ENCODE measurements around the gene NAGS. TPM values are rescaled to one million over a fixed set of nuclear protein-coding genes. Genes with fewer than 3 reads are reported as not detected.
A peak's percentile ranks its signal among the peaks of the same experiment; 100 is the strongest.

Gene NAGS
- total RNA-seq, 1 donor from 2014 or later: 0.93 TPM

GRCh38 chr17:44022246-44022645 is 17.8 kb downstream of the NAGS start:
- H3K9me3 Mint-ChIP-seq: no peaks in the 10 kb centered on the region
- H3K27ac Mint-ChIP-seq (ENCODE audit: unreplicated experiment): no peak overlapping the region
- H3K4me1 Mint-ChIP-seq: no peaks in the 10 kb centered on the region
- no peak for DNase-seq (ENCODE audit: low read depth, low spot score)
- TF ChIP-seq CTCF (conservative IDR thresholded peaks at IDR 0.05): no peak
- no peaks in the 10 kb centered on the region for H3K36me3 Mint-ChIP-seq (ENCODE audit: low read depth)
- H3K27me3 Mint-ChIP-seq (ENCODE audit: low read depth): no peaks in the 10 kb centered on the region
- H3K4me3 Mint-ChIP-seq: no peak overlapping the region

GRCh38 chr17:44023545-44024270 is 19.3 kb downstream of the NAGS start:
- Mint-ChIP-seq H3K4me1 (no peaks in the 10 kb centered on the region), H3K27me3 (ENCODE audit: low read depth) (no peaks in the 10 kb centered on the region), H3K27ac (ENCODE audit: unreplicated experiment) (no peak overlapping the region), H3K36me3 (ENCODE audit: low read depth) (no peaks in the 10 kb centered on the region), H3K4me3 (no peak overlapping the region), H3K9me3 (no peaks in the 10 kb centered on the region)
- no peak for DNase-seq (ENCODE audit: low read depth, low spot score)
- TF ChIP-seq CTCF (conservative IDR thresholded peaks at IDR 0.05): no peak

GRCh38 chr17:44024271-44024663 is 19.8 kb downstream of the NAGS start:
- H3K27ac Mint-ChIP-seq (ENCODE audit: unreplicated experiment): no peak overlapping the region

GRCh38 chr17:44024853-44025252 is 20.4 kb downstream of the NAGS start:
- H3K27me3 Mint-ChIP-seq (ENCODE audit: low read depth): no peaks in the 10 kb centered on the region
- H3K36me3 Mint-ChIP-seq (ENCODE audit: low read depth): no peaks in the 10 kb centered on the region
- DNase-seq (ENCODE audit: low read depth, low spot score): no peak
- H3K9me3 Mint-ChIP-seq: no peaks in the 10 kb centered on the region
- no peak overlapping the region for H3K27ac Mint-ChIP-seq (ENCODE audit: unreplicated experiment)
- no peak overlapping the region for H3K4me3 Mint-ChIP-seq
- H3K4me1 Mint-ChIP-seq: no peaks in the 10 kb centered on the region
- TF ChIP-seq CTCF (conservative IDR thresholded peaks at IDR 0.05): no peak

More at GRCh38 chr17:44024271-44024663, 19.8 kb downstream of the NAGS start:
- no peaks in the 10 kb centered on the region for H3K27me3 Mint-ChIP-seq (ENCODE audit: low read depth)
- TF ChIP-seq CTCF (conservative IDR thresholded peaks at IDR 0.05): no peak
- no peaks in the 10 kb centered on the region for H3K36me3 Mint-ChIP-seq (ENCODE audit: low read depth)
- no peak for DNase-seq (ENCODE audit: low read depth, low spot score)
- H3K4me3 Mint-ChIP-seq: no peak overlapping the region
- H3K4me1 Mint-ChIP-seq: no peaks in the 10 kb centered on the region
- H3K9me3 Mint-ChIP-seq: no peaks in the 10 kb centered on the region

GRCh38 chr17:44029736-44030135 is 25.3 kb downstream of the NAGS start:
- peaks cover 7% of the 10 kb centered on the region for H3K36me3 Mint-ChIP-seq (ENCODE audit: low read depth)
- TF ChIP-seq CTCF (conservative IDR thresholded peaks at IDR 0.05): no peak
- H3K4me3 Mint-ChIP-seq: no peak overlapping the region
- no peaks in the 10 kb centered on the region for H3K4me1 Mint-ChIP-seq
- H3K27me3 Mint-ChIP-seq (ENCODE audit: low read depth): no peaks in the 10 kb centered on the region
- no peak for DNase-seq (ENCODE audit: low read depth, low spot score)
- H3K27ac Mint-ChIP-seq (ENCODE audit: unreplicated experiment): peak overlapping the region; percentile 77
- H3K9me3 Mint-ChIP-seq: no peaks in the 10 kb centered on the region

Measured in neural crest cell (in vitro differentiated cells).